Posterior cingulate gyrus (tissue), 11 donors: ENCODE data around the gene TRPV3.
"Not testable (repeated sequence)": the region's sequence is repeated elsewhere in the genome, so short reads cannot be mapped to it uniquely, and the experiment has no call there.

Experiments used
- DNase-seq, 10 donors: peaks; one replicate each; pipeline versions ENCODE4 v3.0.0 to v3.0.0-alpha.2; 2020 to 2021; ENCODE audit warnings: mixed read lengths in 3 of 10
- intact Hi-C: fragments of 100-400 bp; cut with DNase I; formaldehyde crosslinking; loops from one replicate; pipeline ENCODE4 v1.15.1; 2023

The TRPV3 gene

GRCh38 chr17:3503285-3503684 is 54.3 kb downstream of the TRPV3 start:
- intact Hi-C loops, result no loop called here
- no peak for DNase-seq

GRCh38 chr17:3502466-3502865 is 55.1 kb downstream of the TRPV3 start:
- intact Hi-C loops, result no loop called here
- peak in 6 of 10 donors; percentile 25 to 90 (median 38) for DNase-seq

- DNase-seq, result no peak
- intact Hi-C loops, result no loop called here
Observed at GRCh38 chr17:3501344-3501743, 56.3 kb downstream of the TRPV3 start.

GRCh38 chr17:3497101-3497500 is 60.5 kb downstream of the TRPV3 start:
- intact Hi-C loops, result no loop called here
- DNase-seq, result no peak

- intact Hi-C loops, result no loop called here
- no peak for DNase-seq
Observed at GRCh38 chr17:3485481-3486068, 72.0 kb downstream of the TRPV3 start.

- intact Hi-C loops, result no loop called here
- no peak for DNase-seq
Observed at GRCh38 chr17:3482852-3483251, 74.8 kb downstream of the TRPV3 start.

GRCh38 chr17:3479988-3480387 is 77.6 kb downstream of the TRPV3 start:
- intact Hi-C loops, result loop anchor here (5.0 kb wide), 1 partner anchor 52 kb away; no protein-coding TSS in a partner anchor
- DNase-seq, result no peak

- no peak for DNase-seq
- intact Hi-C loops, result loop anchor here (5.0 kb wide), 1 partner anchor 56 kb away; no protein-coding TSS in a partner anchor
Observed at GRCh38 chr17:3475812-3476610, 81.6 kb downstream of the TRPV3 start, which contains the start of gene ASPA. Gene ASPA, plus strand, starts transcription at chr17:3475997. Its CDS starts 163 bp downstream, at chr17:3476160.

- DNase-seq, result no peak
Observed at GRCh38 chr17:3475251-3475685, 82.3 kb downstream of the TRPV3 start.

GRCh38 chr17:3474212-3474611 is 83.4 kb downstream of the TRPV3 start:
- intact Hi-C loops, result no loop called here
- DNase-seq, result no peak

More at GRCh38 chr17:3475251-3475685, 82.3 kb downstream of the TRPV3 start:
- intact Hi-C loops, result loop anchor here (5.0 kb wide), 1 partner anchor 57 kb away; no protein-coding TSS in a partner anchor

- no peak for DNase-seq
- intact Hi-C loops, result no loop called here
Observed at GRCh38 chr17:3472137-3472536, 85.5 kb downstream of the TRPV3 start.

GRCh38 chr17:3471599-3471998 is 86.0 kb downstream of the TRPV3 start, which contains the start of gene SPATA22:
Gene SPATA22, minus strand, starts transcription at chr17:3471819. Its CDS starts 2,494 bp downstream, at chr17:3469325.
- intact Hi-C loops, result no loop called here
- peak in 1 of 10 donors; percentile 64 for DNase-seq

- intact Hi-C loops, result no loop called here
- no peak for DNase-seq
Observed at GRCh38 chr17:3469529-3469928, 88.1 kb downstream of the TRPV3 start.

GRCh38 chr17:3466355-3466754 is 91.3 kb downstream of the TRPV3 start:
- intact Hi-C loops, result not testable (repeated sequence)

More at GRCh38 chr17:3466355-3466754, 91.3 kb downstream of the TRPV3 start:
- not testable (repeated sequence) for DNase-seq
